ENCODE measurements around the gene IGLL1.
"Not testable (repeated sequence)": the region's sequence is repeated elsewhere in the genome, so short reads cannot be mapped to it uniquely, and the experiment has no call there.

Gene IGLL1

GRCh38 chr22:23579870-23580575, at the start of gene IGLL1:
TSS of gene IGLL1 (minus strand) at chr22:23580290. CDS start at chr22:23580190, 100 bp downstream.
- no peak within 1 kb of the TSS for H3K4me3 ChIP-seq (ENCODE audit: low read length in 2 of 2)
- no peaks in the 10 kb centered on the region for H3K9me3 ChIP-seq (ENCODE audit: control insufficient read depth in 2 of 2, low read length in 2 of 2)
- no peak within 1 kb of the TSS for H3K27ac ChIP-seq (ENCODE audit: low read depth in 2 of 2, low read length in 2 of 2)
- no peaks in the 10 kb centered on the region for H3K36me3 ChIP-seq (ENCODE audit: control insufficient read depth in 2 of 2, insufficient read depth in 2 of 2, low read length in 2 of 2)
- no peak within 1 kb of the TSS for H3K9ac ChIP-seq (ENCODE audit: low read depth in 1 of 2, low read length in 2 of 2)
- H3K4me1 ChIP-seq (ENCODE audit: control insufficient read depth in 2 of 2, insufficient read depth in 2 of 2, low read length in 2 of 2), result no peaks in the 10 kb centered on the region
- no peaks in the 10 kb centered on the region for H3K27me3 ChIP-seq (ENCODE audit: control insufficient read depth in 2 of 2, insufficient read depth in 2 of 2, low read length in 2 of 2)

DNA sequence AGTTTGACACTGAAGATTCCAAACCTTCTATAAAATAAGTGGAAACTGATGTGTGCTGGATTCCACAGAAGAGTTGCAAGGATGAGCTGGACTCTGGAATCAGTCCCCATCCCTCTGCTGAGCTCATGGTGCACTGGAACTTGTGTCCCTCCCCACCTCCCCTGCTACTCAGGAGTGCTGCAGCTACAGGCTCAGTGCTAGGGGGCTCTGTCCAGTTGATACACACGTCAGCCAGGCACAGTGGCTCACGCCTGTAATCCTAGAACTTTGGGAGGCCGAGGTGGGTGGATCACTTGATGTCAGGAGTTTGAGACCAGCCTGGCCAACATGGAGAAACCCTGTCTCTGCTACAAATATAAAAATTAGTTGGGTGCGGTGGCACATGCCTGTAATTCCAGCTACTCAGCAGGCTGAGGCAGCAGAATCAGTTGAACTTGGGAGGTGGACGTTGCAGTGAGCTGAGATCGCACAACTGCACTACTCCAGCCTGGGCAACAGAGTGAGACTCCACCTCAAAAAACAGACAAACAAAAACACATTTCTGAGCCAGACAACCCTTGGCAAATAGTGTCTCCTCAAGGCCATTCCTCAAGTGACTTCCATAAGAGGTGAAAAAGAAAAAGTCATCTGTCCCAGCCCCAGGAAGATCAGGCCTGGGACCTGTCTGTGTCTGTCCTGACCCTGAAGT, 48.1 kb upstream of the IGLL1 start:
- H3K27me3 ChIP-seq (ENCODE audit: control insufficient read depth in 2 of 2, insufficient read depth in 2 of 2, low read length in 2 of 2); H3K4me1 ChIP-seq (ENCODE audit: control insufficient read depth in 2 of 2, insufficient read depth in 2 of 2, low read length in 2 of 2); H3K27ac ChIP-seq (ENCODE audit: low read depth in 2 of 2, low read length in 2 of 2); H3K36me3 ChIP-seq (ENCODE audit: control insufficient read depth in 2 of 2, insufficient read depth in 2 of 2, low read length in 2 of 2); H3K9ac ChIP-seq (ENCODE audit: low read depth in 1 of 2, low read length in 2 of 2); H3K9me3 ChIP-seq (ENCODE audit: control insufficient read depth in 2 of 2, low read length in 2 of 2); H3K4me3 ChIP-seq (ENCODE audit: low read length in 2 of 2): not testable (repeated sequence)

DNA sequence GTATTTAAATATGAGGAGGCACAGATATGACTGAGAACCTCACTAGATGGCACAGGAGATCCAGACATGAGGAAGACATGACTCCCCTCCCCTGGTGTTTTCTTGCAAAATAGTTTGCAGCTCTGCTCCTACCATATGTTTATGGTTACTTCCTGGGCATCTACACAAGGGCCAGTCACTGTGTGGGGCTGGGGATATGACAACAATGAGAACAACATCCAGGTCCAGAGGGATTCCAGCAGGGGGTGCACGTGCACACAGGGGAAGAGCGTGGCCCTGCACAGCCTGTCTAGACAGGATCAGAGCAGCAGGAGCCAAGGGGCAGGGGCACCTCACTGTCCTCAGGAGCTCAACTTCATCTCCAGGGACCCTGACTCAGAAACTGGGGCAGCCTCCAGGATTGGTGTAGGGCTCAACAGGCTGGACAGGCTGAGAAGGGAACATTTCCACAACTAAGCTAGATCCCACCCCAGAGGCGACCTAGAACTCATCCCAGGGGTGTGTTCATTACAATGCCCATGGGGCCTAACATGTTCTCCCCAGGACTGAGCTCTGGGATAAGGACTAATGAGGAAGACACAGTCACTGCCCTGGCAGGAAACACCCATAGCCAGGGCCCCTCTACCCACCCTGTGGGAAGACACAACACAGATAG, 47.4 kb upstream of the IGLL1 start:
- H3K36me3 ChIP-seq (ENCODE audit: control insufficient read depth in 2 of 2, insufficient read depth in 2 of 2, low read length in 2 of 2); H3K9ac ChIP-seq (ENCODE audit: low read depth in 1 of 2, low read length in 2 of 2): not testable (repeated sequence)

GRCh38 chr22:23626286-23626975, 46.3 kb upstream of the IGLL1 start:
- Histone ChIP-seq H3K27me3 (ENCODE audit: control insufficient read depth in 2 of 2, insufficient read depth in 2 of 2, low read length in 2 of 2) (no peaks in the 10 kb centered on the region), H3K9me3 (ENCODE audit: control insufficient read depth in 2 of 2, low read length in 2 of 2) (no peaks in the 10 kb centered on the region), H3K9ac (ENCODE audit: low read depth in 1 of 2, low read length in 2 of 2) (no peak overlapping the region), H3K27ac (ENCODE audit: low read depth in 2 of 2, low read length in 2 of 2) (no peak overlapping the region), H3K36me3 (ENCODE audit: control insufficient read depth in 2 of 2, insufficient read depth in 2 of 2, low read length in 2 of 2) (no peaks in the 10 kb centered on the region), H3K4me1 (ENCODE audit: control insufficient read depth in 2 of 2, insufficient read depth in 2 of 2, low read length in 2 of 2) (peaks cover 0 to 2% of the 10 kb centered on the region in 2 donors), H3K4me3 (ENCODE audit: low read length in 2 of 2) (no peak overlapping the region)

More for the DNA sequence above, 47.4 kb upstream of the IGLL1 start:
- not testable (repeated sequence) for H3K4me3 ChIP-seq (ENCODE audit: low read length in 2 of 2); H3K9me3 ChIP-seq (ENCODE audit: control insufficient read depth in 2 of 2, low read length in 2 of 2); H3K27ac ChIP-seq (ENCODE audit: low read depth in 2 of 2, low read length in 2 of 2); H3K4me1 ChIP-seq (ENCODE audit: control insufficient read depth in 2 of 2, insufficient read depth in 2 of 2, low read length in 2 of 2); H3K27me3 ChIP-seq (ENCODE audit: control insufficient read depth in 2 of 2, insufficient read depth in 2 of 2, low read length in 2 of 2)

GRCh38 chr22:23622634-23623033, 42.5 kb upstream of the IGLL1 start:
- Histone ChIP-seq H3K4me1 (ENCODE audit: control insufficient read depth in 2 of 2, insufficient read depth in 2 of 2, low read length in 2 of 2) (peaks cover 0 to 2% of the 10 kb centered on the region in 2 donors), H3K27ac (ENCODE audit: low read depth in 2 of 2, low read length in 2 of 2) (no peak overlapping the region), H3K9me3 (ENCODE audit: control insufficient read depth in 2 of 2, low read length in 2 of 2) (no peaks in the 10 kb centered on the region), H3K4me3 (ENCODE audit: low read length in 2 of 2) (no peak overlapping the region), H3K9ac (ENCODE audit: low read depth in 1 of 2, low read length in 2 of 2) (no peak overlapping the region), H3K36me3 (ENCODE audit: control insufficient read depth in 2 of 2, insufficient read depth in 2 of 2, low read length in 2 of 2) (no peaks in the 10 kb centered on the region), H3K27me3 (ENCODE audit: control insufficient read depth in 2 of 2, insufficient read depth in 2 of 2, low read length in 2 of 2) (no peaks in the 10 kb centered on the region)

GRCh38 chr22:23621916-23622315, 41.8 kb upstream of the IGLL1 start:
- not testable (repeated sequence) for H3K4me3 ChIP-seq (ENCODE audit: low read length in 2 of 2); H3K4me1 ChIP-seq (ENCODE audit: control insufficient read depth in 2 of 2, insufficient read depth in 2 of 2, low read length in 2 of 2); H3K9ac ChIP-seq (ENCODE audit: low read depth in 1 of 2, low read length in 2 of 2); H3K9me3 ChIP-seq (ENCODE audit: control insufficient read depth in 2 of 2, low read length in 2 of 2); H3K27me3 ChIP-seq (ENCODE audit: control insufficient read depth in 2 of 2, insufficient read depth in 2 of 2, low read length in 2 of 2); H3K36me3 ChIP-seq (ENCODE audit: control insufficient read depth in 2 of 2, insufficient read depth in 2 of 2, low read length in 2 of 2); H3K27ac ChIP-seq (ENCODE audit: low read depth in 2 of 2, low read length in 2 of 2)

- no peaks in the 10 kb centered on the region for H3K27me3 ChIP-seq (ENCODE audit: control insufficient read depth in 2 of 2, insufficient read depth in 2 of 2, low read length in 2 of 2)
- H3K4me1 ChIP-seq (ENCODE audit: control insufficient read depth in 2 of 2, insufficient read depth in 2 of 2, low read length in 2 of 2), result peaks cover 0 to 2% of the 10 kb centered on the region in 2 donors
- H3K36me3 ChIP-seq (ENCODE audit: control insufficient read depth in 2 of 2, insufficient read depth in 2 of 2, low read length in 2 of 2), result no peaks in the 10 kb centered on the region
- no peak overlapping the region for H3K27ac ChIP-seq (ENCODE audit: low read depth in 2 of 2, low read length in 2 of 2)
- H3K4me3 ChIP-seq (ENCODE audit: low read length in 2 of 2), result no peak overlapping the region
- H3K9ac ChIP-seq (ENCODE audit: low read depth in 1 of 2, low read length in 2 of 2), result no peak overlapping the region
- no peaks in the 10 kb centered on the region for H3K9me3 ChIP-seq (ENCODE audit: control insufficient read depth in 2 of 2, low read length in 2 of 2)
These were observed 41.1 kb upstream of the IGLL1 start for GRCh38 chr22:23621082-23621780.

GRCh38 chr22:23613193-23613972, 33.3 kb upstream of the IGLL1 start:
- no peaks in the 10 kb centered on the region for H3K4me1 ChIP-seq (ENCODE audit: control insufficient read depth in 2 of 2, insufficient read depth in 2 of 2, low read length in 2 of 2)
- H3K4me3 ChIP-seq (ENCODE audit: low read length in 2 of 2), result no peak overlapping the region
- no peak overlapping the region for H3K27ac ChIP-seq (ENCODE audit: low read depth in 2 of 2, low read length in 2 of 2)
- H3K9ac ChIP-seq (ENCODE audit: low read depth in 1 of 2, low read length in 2 of 2), result no peak overlapping the region
- H3K27me3 ChIP-seq (ENCODE audit: control insufficient read depth in 2 of 2, insufficient read depth in 2 of 2, low read length in 2 of 2), result no peaks in the 10 kb centered on the region
- H3K36me3 ChIP-seq (ENCODE audit: control insufficient read depth in 2 of 2, insufficient read depth in 2 of 2, low read length in 2 of 2), result no peaks in the 10 kb centered on the region
- no peaks in the 10 kb centered on the region for H3K9me3 ChIP-seq (ENCODE audit: control insufficient read depth in 2 of 2, low read length in 2 of 2)

DNA sequence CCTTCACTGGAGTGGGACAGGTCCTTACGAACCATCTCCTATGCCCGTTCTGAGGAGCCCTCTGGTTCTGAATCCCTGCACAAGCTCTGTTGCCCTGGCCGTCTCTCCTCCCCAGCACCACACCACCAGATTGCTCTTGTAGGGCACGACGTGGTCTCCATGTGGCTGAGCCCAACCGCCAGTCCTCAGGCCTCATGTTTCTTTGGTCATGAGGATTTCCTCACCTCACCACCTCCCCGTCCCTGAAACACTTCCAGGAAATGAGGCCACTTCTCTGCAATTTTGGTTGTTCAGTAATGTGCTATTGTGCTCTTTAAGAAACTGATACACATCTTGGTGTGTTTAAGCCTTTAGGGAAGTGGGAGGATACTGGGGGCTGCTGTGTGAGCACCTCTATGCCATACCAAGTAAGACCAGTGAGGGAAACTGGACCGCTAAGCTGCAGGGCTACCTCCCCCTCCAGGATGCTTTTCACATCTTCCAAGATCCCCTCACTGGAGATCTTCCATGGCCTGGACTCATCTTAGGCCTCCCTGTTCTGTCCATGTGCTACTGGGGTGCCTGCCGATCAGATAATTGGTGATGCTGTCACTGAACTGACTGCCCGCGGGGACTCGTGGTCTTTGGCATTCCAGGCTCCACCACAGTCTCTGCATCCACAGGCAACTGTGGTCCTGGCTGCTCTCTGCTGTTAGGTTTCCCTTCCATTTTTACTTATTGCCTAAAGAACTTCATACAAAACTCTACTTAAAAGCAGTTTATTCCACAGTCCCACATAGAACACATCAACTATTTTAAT, 30.1 kb upstream of the IGLL1 start:
- Histone ChIP-seq H3K4me1 (ENCODE audit: control insufficient read depth in 2 of 2, insufficient read depth in 2 of 2, low read length in 2 of 2) (no peaks in the 10 kb centered on the region), H3K27ac (ENCODE audit: low read depth in 2 of 2, low read length in 2 of 2) (no peak overlapping the region), H3K36me3 (ENCODE audit: control insufficient read depth in 2 of 2, insufficient read depth in 2 of 2, low read length in 2 of 2) (no peaks in the 10 kb centered on the region), H3K9me3 (ENCODE audit: control insufficient read depth in 2 of 2, low read length in 2 of 2) (no peaks in the 10 kb centered on the region), H3K27me3 (ENCODE audit: control insufficient read depth in 2 of 2, insufficient read depth in 2 of 2, low read length in 2 of 2) (no peaks in the 10 kb centered on the region), H3K9ac (ENCODE audit: low read depth in 1 of 2, low read length in 2 of 2) (no peak overlapping the region), H3K4me3 (ENCODE audit: low read length in 2 of 2) (no peak overlapping the region)
